ENCODE data around the gene LIN7B. TPM values are rescaled to one million over a fixed set of nuclear protein-coding genes. Genes with fewer than 3 reads are reported as not detected.

LIN7B gene
- 2.5 and 7.5 TPM in 2 replicates for total RNA-seq

- peak; percentile 15 for DNase-seq (ENCODE audit: low read depth)
Measured at GRCh38 chr19:49113762-49114629, at the start of gene LIN7B. Gene LIN7B (plus strand): TSS chr19:49114370. CDS start chr19:49114405, 35 bp downstream.

GRCh38 chr19:49064768-49065611, 49.2 kb upstream of the LIN7B start, which contains the start of gene NTF4:
Gene NTF4 (minus strand): TSS chr19:49064818. CDS start chr19:49061997, 2,821 bp downstream.
- DNase-seq (ENCODE audit: low read depth) = no peak

- DNase-seq (ENCODE audit: low read depth) = no peak
Measured at GRCh38 chr19:49065905-49066512, 48.2 kb upstream of the LIN7B start.

GRCh38 chr19:49067554-49067953, 46.6 kb upstream of the LIN7B start:
- DNase-seq (ENCODE audit: low read depth) = no peak

GRCh38 chr19:49069026-49069425, 45.1 kb upstream of the LIN7B start:
- DNase-seq (ENCODE audit: low read depth) = no peak

GRCh38 chr19:49070416-49070815, 43.8 kb upstream of the LIN7B start:
- DNase-seq (ENCODE audit: low read depth) = no peak

GRCh38 chr19:49071860-49072547, 42.2 kb upstream of the LIN7B start:
- no peak for DNase-seq (ENCODE audit: low read depth)

- no peak for DNase-seq (ENCODE audit: low read depth)
Measured at GRCh38 chr19:49073514-49074378, 40.4 kb upstream of the LIN7B start.

- peak; percentile 67 for DNase-seq (ENCODE audit: low read depth)
Measured at GRCh38 chr19:49074869-49075268, 39.3 kb upstream of the LIN7B start.

GRCh38 chr19:49080392-49080791, 33.8 kb upstream of the LIN7B start:
- DNase-seq (ENCODE audit: low read depth) = no peak

- DNase-seq (ENCODE audit: low read depth) = no peak
Measured at GRCh38 chr19:49081273-49081672, 32.9 kb upstream of the LIN7B start.

GRCh38 chr19:49084206-49085019, 29.8 kb upstream of the LIN7B start:
- no peak for DNase-seq (ENCODE audit: low read depth)

- peak; percentile 94 for DNase-seq (ENCODE audit: low read depth)
Measured at GRCh38 chr19:49085020-49085867, 28.9 kb upstream of the LIN7B start, which contains the start of gene SNRNP70. Gene SNRNP70 (plus strand): TSS chr19:49085451. CDS start chr19:49086415, 964 bp downstream.

- no peak for DNase-seq (ENCODE audit: low read depth)
Measured at GRCh38 chr19:49085868-49086232, 28.3 kb upstream of the LIN7B start.

GRCh38 chr19:49086296-49086695, 27.9 kb upstream of the LIN7B start:
- no peak for DNase-seq (ENCODE audit: low read depth)

GRCh38 chr19:49091391-49092038, 22.7 kb upstream of the LIN7B start:
- no peak for DNase-seq (ENCODE audit: low read depth)

- DNase-seq (ENCODE audit: low read depth) = no peak
Measured at GRCh38 chr19:49092686-49093085, 21.5 kb upstream of the LIN7B start.

All from renal cortical epithelial cell (primary cell).